ENCODE measurements around the gene SNX10. TPM values are rescaled to one million over a fixed set of nuclear protein-coding genes. Genes with fewer than 3 reads are reported as not detected.

SNX10 gene
- polyA plus RNA-seq, 3 donors, result 68.0 to 250 (median 219) TPM

DNA sequence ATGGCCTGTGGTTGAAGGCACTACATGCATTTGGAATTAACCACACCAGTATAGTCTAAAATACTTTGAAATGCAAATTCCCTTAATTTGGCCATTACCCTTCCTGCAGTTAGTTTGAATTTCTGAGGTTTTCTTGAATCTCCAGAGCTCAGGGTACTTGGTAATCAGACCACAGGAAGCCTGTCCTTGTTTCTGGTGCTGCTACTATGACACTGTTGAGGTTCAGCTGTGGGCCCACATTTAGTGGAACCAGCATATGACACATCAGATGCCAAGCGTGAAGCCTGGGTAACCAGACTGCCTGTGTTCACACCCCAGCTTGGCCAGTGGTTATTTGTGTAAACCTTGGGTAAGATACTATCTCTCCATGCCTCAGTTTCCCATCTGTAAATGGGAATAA, 124.3 kb downstream of the SNX10 start:
- Mint-ChIP-seq H3K27ac (no peak overlapping the region), H3K4me1 (peaks cover 2% of the 10 kb centered on the region), H3K9me3 (no peaks in the 10 kb centered on the region), H3K27me3 (ENCODE audit: low read depth in 3 of 3) (peaks cover 0 to 4% (median 0%) of the 10 kb centered on the region in 3 donors), H3K36me3 (no peaks in the 10 kb centered on the region), H3K4me3 (no peak overlapping the region)
- DNase-seq, result no peak
- Histone ChIP-seq H3K27me3 (ENCODE audit: control insufficient read depth in 2 of 2, insufficient read depth in 2 of 2, low read length in 2 of 2) (no peaks in the 10 kb centered on the region), H2AFZ (ENCODE audit: insufficient read depth, low read depth, low read length, poor library complexity, severe bottlenecking) (no peak overlapping the region), H3K4me3 (replicated peaks in 1 of 3; ENCODE audit: low read depth in 2 of 3, low read length in 3 of 3) (no peak overlapping the region), H4K20me1 (ENCODE audit: insufficient read depth, low read length) (no peaks in the 10 kb centered on the region), H3K36me3 (replicated peaks in 1 of 2; ENCODE audit: control insufficient read depth in 1 of 2, insufficient read depth in 2 of 2, low read length in 2 of 2) (no peaks in the 10 kb centered on the region), H3K4me1 (ENCODE audit: control insufficient read depth in 1 of 2, insufficient read depth in 2 of 2, low read length in 2 of 2) (no peaks in the 10 kb centered on the region), H3K27ac (ENCODE audit: low read depth in 1 of 2, low read length in 2 of 2) (no peak overlapping the region), H3K9me3 (replicated peaks in 1 of 2; ENCODE audit: control insufficient read depth in 1 of 2, insufficient read depth in 1 of 2, low read length in 2 of 2) (no peaks in the 10 kb centered on the region), H3K79me2 (ENCODE audit: insufficient read depth, low read length) (no peaks in the 10 kb centered on the region), H3K4me2 (replicated peaks; ENCODE audit: extremely low read depth, low read length, poor library complexity, severe bottlenecking) (no peak overlapping the region), H3K9ac (ENCODE audit: insufficient read depth, low read length, poor library complexity, severe bottlenecking) (no peak overlapping the region)
- intact Hi-C loops (cut with micrococcal nuclease), result no loop called here
- TF ChIP-seq, protein P1, sequence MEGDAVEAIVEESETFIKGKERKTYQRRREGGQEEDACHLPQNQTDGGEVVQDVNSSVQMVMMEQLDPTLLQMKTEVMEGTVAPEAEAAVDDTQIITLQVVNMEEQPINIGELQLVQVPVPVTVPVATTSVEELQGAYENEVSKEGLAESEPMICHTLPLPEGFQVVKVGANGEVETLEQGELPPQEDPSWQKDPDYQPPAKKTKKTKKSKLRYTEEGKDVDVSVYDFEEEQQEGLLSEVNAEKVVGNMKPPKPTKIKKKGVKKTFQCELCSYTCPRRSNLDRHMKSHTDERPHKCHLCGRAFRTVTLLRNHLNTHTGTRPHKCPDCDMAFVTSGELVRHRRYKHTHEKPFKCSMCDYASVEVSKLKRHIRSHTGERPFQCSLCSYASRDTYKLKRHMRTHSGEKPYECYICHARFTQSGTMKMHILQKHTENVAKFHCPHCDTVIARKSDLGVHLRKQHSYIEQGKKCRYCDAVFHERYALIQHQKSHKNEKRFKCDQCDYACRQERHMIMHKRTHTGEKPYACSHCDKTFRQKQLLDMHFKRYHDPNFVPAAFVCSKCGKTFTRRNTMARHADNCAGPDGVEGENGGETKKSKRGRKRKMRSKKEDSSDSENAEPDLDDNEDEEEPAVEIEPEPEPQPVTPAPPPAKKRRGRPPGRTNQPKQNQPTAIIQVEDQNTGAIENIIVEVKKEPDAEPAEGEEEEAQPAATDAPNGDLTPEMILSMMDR (IDR thresholded peaks at IDR 0.05), result no peak
- WGBS (ENCODE audit: insufficient coverage), result no CpG with 5 or more reads among the region's 1 CpG

DNA sequence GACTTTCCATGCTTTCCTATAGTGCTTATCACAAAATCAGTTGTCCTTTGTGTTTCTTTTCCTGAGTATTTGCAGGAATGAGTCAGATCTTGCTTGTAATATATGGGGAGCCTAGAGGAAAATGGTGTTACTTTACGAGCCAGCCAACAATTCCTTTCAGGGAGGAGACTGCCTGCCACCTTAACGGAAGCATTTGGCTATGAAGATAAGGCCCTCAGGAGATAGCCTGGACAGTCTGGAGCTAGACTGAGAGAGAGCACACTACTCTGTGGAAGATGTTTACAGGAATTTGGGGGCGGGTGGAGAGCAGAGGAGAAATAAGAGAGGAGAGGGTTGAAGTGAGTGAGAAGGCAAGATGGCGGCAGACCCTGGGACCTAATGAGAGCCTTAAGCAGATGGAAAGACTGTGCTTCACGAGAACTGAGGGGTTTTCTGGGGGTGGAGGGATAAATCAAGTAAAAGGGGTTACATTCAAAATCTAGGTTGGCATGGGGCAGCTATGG, 126.3 kb downstream of the SNX10 start:
- Mint-ChIP-seq H3K4me3 (no peak overlapping the region), H3K9me3 (no peaks in the 10 kb centered on the region), H3K36me3 (no peaks in the 10 kb centered on the region), H3K27me3 (ENCODE audit: low read depth in 3 of 3) (peaks cover 0 to 4% (median 2%) of the 10 kb centered on the region in 3 donors), H3K27ac (no peak overlapping the region), H3K4me1 (peaks cover 13% of the 10 kb centered on the region)
- Histone ChIP-seq H3K79me2 (ENCODE audit: insufficient read depth, low read length) (no peaks in the 10 kb centered on the region), H3K27ac (ENCODE audit: low read depth in 1 of 2, low read length in 2 of 2) (no peak overlapping the region), H4K20me1 (ENCODE audit: insufficient read depth, low read length) (no peaks in the 10 kb centered on the region), H3K36me3 (replicated peaks in 1 of 2; ENCODE audit: control insufficient read depth in 1 of 2, insufficient read depth in 2 of 2, low read length in 2 of 2) (no peaks in the 10 kb centered on the region), H3K4me2 (replicated peaks; ENCODE audit: extremely low read depth, low read length, poor library complexity, severe bottlenecking) (no peak overlapping the region), H3K4me1 (ENCODE audit: control insufficient read depth in 1 of 2, insufficient read depth in 2 of 2, low read length in 2 of 2) (peaks cover 0 to 5% of the 10 kb centered on the region in 2 donors), H3K9me3 (replicated peaks in 1 of 2; ENCODE audit: control insufficient read depth in 1 of 2, insufficient read depth in 1 of 2, low read length in 2 of 2) (no peaks in the 10 kb centered on the region), H3K27me3 (ENCODE audit: control insufficient read depth in 2 of 2, insufficient read depth in 2 of 2, low read length in 2 of 2) (no peaks in the 10 kb centered on the region), H3K9ac (ENCODE audit: insufficient read depth, low read length, poor library complexity, severe bottlenecking) (no peak overlapping the region), H2AFZ (ENCODE audit: insufficient read depth, low read depth, low read length, poor library complexity, severe bottlenecking) (no peak overlapping the region), H3K4me3 (replicated peaks in 1 of 3; ENCODE audit: low read depth in 2 of 3, low read length in 3 of 3) (no peak overlapping the region)
- intact Hi-C loops (cut with micrococcal nuclease), result no loop called here
- TF ChIP-seq, protein P1 (IDR thresholded peaks at IDR 0.05), result no peak
- no peak for DNase-seq
- 97% methylated on average over 5 of the region's 5 CpGs for WGBS (ENCODE audit: insufficient coverage)
